Karpas-422 (cell line): ENCODE results near the gene POU2F3. TPM values are rescaled to one million over a fixed set of nuclear protein-coding genes. Genes with fewer than 3 reads are reported as not detected.

Experiments
- DNase-seq: peaks from one replicate; pipeline ENCODE4 v3.0.0-alpha.2; 2015
- H2AFZ ChIP-seq: fragments of 200-600 bp; sonication (generic); 2 replicates; pipeline ENCODE4 v1.6.1; 2014; ENCODE audit warnings: antibody characterized with exemption, low read length, mixed read lengths
- H3K27ac ChIP-seq: fragments of 200-600 bp; sonication (generic); 2 replicates; pipeline ENCODE4 v1.5.1; 2014; ENCODE audit warnings: mild to moderate bottlenecking, low read length, moderate library complexity
- H3K27me3 ChIP-seq: fragments of 200-600 bp; sonication (generic); 2 replicates; pipeline ENCODE4 v1.6.1; 2014; ENCODE audit warnings: low read length, mixed read lengths
- H3K36me3 ChIP-seq: fragments of 200-600 bp; sonication (generic); 2 replicates; pipeline ENCODE4 v1.6.1; 2014; ENCODE audit warnings: low read length, mixed read lengths; ENCODE audit not compliant: insufficient read depth
- H3K4me1 ChIP-seq: fragments of 200-600 bp; sonication (generic); 2 replicates; pipeline ENCODE4 v1.6.1; 2014; ENCODE audit warnings: mild to moderate bottlenecking, low read length, mixed read lengths
- H3K4me2 ChIP-seq: fragments of 200-600 bp; sonication (generic); 2 replicates; pipeline ENCODE4 v1.6.1; 2014; ENCODE audit warnings: low read length, low read depth, mild to moderate bottlenecking; ENCODE audit not compliant: poor library complexity, severe bottlenecking
- H3K4me3 ChIP-seq: fragments of 200-600 bp; sonication (generic); 2 replicates; pipeline ENCODE4 v1.5.1; 2014; ENCODE audit warnings: mild to moderate bottlenecking, antibody characterized with exemption, low read length, mixed read lengths
- H3K79me2 ChIP-seq: fragments of 200-600 bp; sonication (generic); 2 replicates; pipeline ENCODE4 v1.6.1; 2014; ENCODE audit warnings: mild to moderate bottlenecking, low read length, mixed read lengths
- H3K9ac ChIP-seq: fragments of 200-600 bp; sonication (generic); 2 replicates; pipeline ENCODE4 v1.6.0; 2014; ENCODE audit warnings: low read length
- H3K9me2 ChIP-seq: fragments of 200-600 bp; sonication (generic), shearing (Covaris generic); replicated peaks from 2 replicates; pipeline ENCODE4 v1.6.0; 2014; ENCODE audit warnings: mild to moderate bottlenecking, low read length, moderate library complexity; ENCODE audit not compliant: insufficient read depth
- H3K9me3 ChIP-seq: fragments of 300-700, 200-600 bp; sonication (generic); 2 replicates; pipeline ENCODE4 v1.6.1; 2014; ENCODE audit warnings: low read length, mixed read lengths
- H4K20me1 ChIP-seq: fragments of 200-600 bp; sonication (generic); 2 replicates; pipeline ENCODE4 v1.6.1; 2014; ENCODE audit warnings: mild to moderate bottlenecking, antibody characterized with exemption, low read length, low read depth; ENCODE audit not compliant: insufficient read depth
- total RNA-seq: library from RNA; depleted of rRNA; stranded (reverse); fragments of >200 nt; shearing (Covaris generic); gene quantifications from 2 replicates; pipeline ENCODE4 v1.2.3, GENCODE V29; 2014; ENCODE audit warnings: low replicate concordance

Gene POU2F3
- total RNA-seq, 1 experiment from 2014 or later, result not detected

DNA sequence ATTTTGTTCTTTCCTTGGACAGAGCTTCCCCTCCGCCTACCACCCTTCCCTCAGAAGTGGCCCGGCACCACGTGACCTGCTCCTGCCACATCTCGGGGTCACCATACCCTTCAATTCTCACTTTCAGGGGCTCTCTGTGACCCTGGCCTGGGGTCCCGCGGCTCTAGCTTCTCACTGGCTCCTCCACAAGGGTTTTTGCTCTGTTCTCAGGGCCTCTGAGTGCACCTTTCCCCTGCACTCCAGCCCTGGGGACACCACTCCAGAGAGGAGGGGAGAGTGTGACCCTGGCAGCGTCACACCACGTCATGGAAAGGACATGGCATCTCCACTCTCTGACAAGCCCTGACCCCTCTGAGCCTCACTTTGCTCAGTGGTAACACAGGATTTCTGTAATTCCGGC, 17.4 kb downstream of the POU2F3 start:
- Histone ChIP-seq H3K9ac (no peak overlapping the region), H3K36me3 (no peaks in the 10 kb centered on the region), H3K9me3 (no peaks in the 10 kb centered on the region), H3K9me2 (no peaks in the 10 kb centered on the region), H3K27me3 (no peaks in the 10 kb centered on the region), H3K79me2 (no peaks in the 10 kb centered on the region), H2AFZ (no peak overlapping the region), H3K4me3 (no peak overlapping the region), H3K4me2 (no peak overlapping the region), H3K4me1 (peaks cover 54% of the 10 kb centered on the region), H3K27ac (no peak overlapping the region), H4K20me1 (no peaks in the 10 kb centered on the region)
- DNase-seq, result no peak

DNA sequence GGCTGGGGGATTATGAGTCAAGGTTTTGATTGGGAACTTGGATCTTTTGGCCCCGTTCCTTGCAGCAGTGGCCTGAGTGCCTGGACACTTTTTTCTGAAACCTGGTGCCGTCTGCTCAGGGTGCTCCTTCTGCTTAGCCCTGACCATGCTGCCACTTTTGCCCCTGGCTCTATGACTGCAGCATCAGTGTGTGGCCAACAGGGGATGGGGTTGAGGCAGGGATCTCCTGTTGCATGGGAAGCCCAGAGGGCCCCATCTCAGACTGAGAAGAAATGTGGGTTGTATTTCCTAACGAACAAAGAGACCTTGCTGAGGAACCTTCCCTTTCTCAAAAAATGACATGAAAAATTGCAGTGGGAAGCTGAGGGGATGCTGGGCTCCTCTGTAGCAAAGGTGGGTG, 18.7 kb downstream of the POU2F3 start:
- Histone ChIP-seq H3K9me2 (no peaks in the 10 kb centered on the region), H4K20me1 (no peaks in the 10 kb centered on the region), H3K27me3 (no peaks in the 10 kb centered on the region), H3K36me3 (no peaks in the 10 kb centered on the region), H3K4me3 (no peak overlapping the region), H3K27ac (no peak overlapping the region), H3K79me2 (no peaks in the 10 kb centered on the region), H3K4me2 (no peak overlapping the region), H3K9me3 (no peaks in the 10 kb centered on the region), H2AFZ (no peak overlapping the region), H3K9ac (no peak overlapping the region), H3K4me1 (peaks cover 50% of the 10 kb centered on the region)
- DNase-seq, result peak; percentile 62

DNA sequence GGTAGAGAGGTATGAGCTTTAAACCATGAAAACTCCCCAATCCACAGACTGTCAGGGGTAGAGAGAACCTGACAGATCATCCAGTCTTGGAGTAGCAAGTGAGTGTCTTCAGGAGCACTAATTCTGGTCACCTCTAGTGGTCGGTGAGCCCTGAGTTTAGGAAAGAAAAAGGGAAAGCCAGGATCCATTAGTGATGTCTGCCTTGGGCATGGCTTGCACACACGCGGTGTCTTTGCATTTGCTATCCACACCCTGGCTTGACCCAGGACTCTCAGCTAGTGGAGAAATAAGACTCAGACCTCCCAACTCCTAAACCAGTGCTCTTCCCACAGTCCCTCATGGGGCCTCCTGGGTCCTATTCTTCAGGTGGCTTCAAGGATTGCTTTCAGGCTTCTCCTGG, 19.3 kb downstream of the POU2F3 start:
- DNase-seq, result no peak
- Histone ChIP-seq H3K4me3 (no peak overlapping the region), H3K4me1 (peaks cover 50% of the 10 kb centered on the region), H3K79me2 (no peaks in the 10 kb centered on the region), H3K9me2 (no peaks in the 10 kb centered on the region), H3K36me3 (no peaks in the 10 kb centered on the region), H3K9ac (no peak overlapping the region), H3K4me2 (no peak overlapping the region), H2AFZ (no peak overlapping the region), H3K9me3 (no peaks in the 10 kb centered on the region), H3K27ac (no peak overlapping the region), H3K27me3 (no peaks in the 10 kb centered on the region), H4K20me1 (no peaks in the 10 kb centered on the region)

DNA sequence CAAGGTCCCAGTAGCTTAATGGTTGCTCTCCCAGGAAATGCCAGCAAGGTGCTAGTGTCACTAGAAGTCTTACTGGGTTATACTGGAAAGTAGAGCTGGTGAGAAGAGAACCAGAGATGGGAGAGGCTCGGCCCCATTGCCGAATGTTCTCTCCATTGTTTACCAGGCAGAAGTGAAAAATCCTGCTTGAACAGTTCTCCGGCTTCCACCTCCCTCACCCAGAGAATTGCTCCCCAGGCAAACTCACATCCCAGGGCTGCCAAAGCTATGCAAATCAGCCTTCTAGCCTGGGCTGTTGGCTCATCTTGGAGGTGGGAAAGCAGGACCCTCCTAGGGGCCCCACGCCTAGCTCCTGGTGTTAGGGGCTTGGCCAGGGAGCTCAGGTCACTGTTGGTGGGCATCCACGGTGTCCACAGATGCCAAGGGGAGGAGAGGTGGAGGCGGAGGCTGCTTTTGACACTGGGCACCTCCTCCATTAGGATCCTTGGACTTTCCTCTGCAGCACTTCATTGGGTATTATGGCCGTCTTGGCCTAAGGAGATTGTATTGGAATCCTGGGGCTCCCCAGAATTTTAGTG, 20.1 kb downstream of the POU2F3 start:
- Histone ChIP-seq H3K9ac (no peak overlapping the region), H3K9me3 (no peaks in the 10 kb centered on the region), H2AFZ (no peak overlapping the region), H3K4me3 (no peak overlapping the region), H3K79me2 (no peaks in the 10 kb centered on the region), H3K36me3 (no peaks in the 10 kb centered on the region), H4K20me1 (no peaks in the 10 kb centered on the region), H3K4me1 (peaks cover 50% of the 10 kb centered on the region), H3K4me2 (no peak overlapping the region), H3K27ac (no peak overlapping the region), H3K27me3 (no peaks in the 10 kb centered on the region), H3K9me2 (no peaks in the 10 kb centered on the region)
- no peak for DNase-seq

DNA sequence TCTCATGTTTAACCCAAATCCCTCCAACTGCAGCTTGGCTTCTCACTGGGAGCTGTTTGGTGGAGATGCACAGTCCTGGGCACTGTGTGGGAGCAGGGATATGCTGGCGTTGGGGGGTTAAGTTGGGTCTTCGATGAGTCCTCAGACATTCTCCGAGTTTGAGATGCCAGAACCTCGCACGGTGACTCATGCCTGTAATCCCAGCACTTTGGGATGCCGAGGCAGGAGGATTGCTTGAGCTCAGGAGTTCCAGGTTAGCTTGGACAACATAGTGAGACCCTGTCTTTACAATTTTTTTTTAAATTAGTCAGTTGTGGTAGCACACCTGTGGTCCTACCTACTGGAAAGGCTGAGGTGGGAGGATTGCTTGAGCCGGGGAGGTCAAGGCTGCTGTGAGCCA, 20.7 kb downstream of the POU2F3 start:
- no peaks in the 10 kb centered on the region for H3K79me2 ChIP-seq
- H3K4me2 ChIP-seq, result no peak overlapping the region
- no peaks in the 10 kb centered on the region for H3K9me2 ChIP-seq
- no peak overlapping the region for H3K9ac ChIP-seq
- H3K9me3 ChIP-seq, result no peaks in the 10 kb centered on the region
- no peaks in the 10 kb centered on the region for H3K27me3 ChIP-seq
- no peak overlapping the region for H2AFZ ChIP-seq
- H3K4me1 ChIP-seq, result peaks cover 50% of the 10 kb centered on the region
- no peaks in the 10 kb centered on the region for H4K20me1 ChIP-seq
- no peak for DNase-seq
- no peaks in the 10 kb centered on the region for H3K36me3 ChIP-seq
- no peak overlapping the region for H3K27ac ChIP-seq
- no peak overlapping the region for H3K4me3 ChIP-seq

DNA sequence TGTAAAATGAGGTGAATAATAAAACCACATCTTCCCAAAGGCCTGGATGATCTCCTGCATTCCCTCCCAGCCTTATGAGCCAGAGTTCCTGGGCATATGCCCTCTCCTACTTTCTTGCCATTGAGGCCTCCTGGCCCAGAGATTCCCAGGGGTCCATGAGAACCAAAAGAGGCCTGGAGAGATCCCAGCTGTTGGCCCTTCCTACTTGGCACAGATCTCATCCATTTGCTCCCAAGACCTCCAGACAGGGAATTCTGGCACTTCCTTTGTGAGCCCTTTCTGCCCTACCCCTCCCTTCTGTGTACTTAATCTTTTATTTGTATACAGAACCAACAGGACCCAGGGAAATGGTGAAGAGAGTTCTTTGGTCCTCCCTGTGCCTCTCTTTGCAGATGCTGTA, 21.4 kb downstream of the POU2F3 start:
- H3K9ac ChIP-seq, result no peak overlapping the region
- no peaks in the 10 kb centered on the region for H3K79me2 ChIP-seq
- H3K36me3 ChIP-seq, result no peaks in the 10 kb centered on the region
- no peaks in the 10 kb centered on the region for H3K9me2 ChIP-seq
- no peak overlapping the region for H3K4me3 ChIP-seq
- H3K4me2 ChIP-seq, result no peak overlapping the region
- no peak overlapping the region for H3K27ac ChIP-seq
- DNase-seq, result no peak
- peaks cover 50% of the 10 kb centered on the region for H3K4me1 ChIP-seq
- no peaks in the 10 kb centered on the region for H4K20me1 ChIP-seq
- H3K27me3 ChIP-seq, result no peaks in the 10 kb centered on the region
- H2AFZ ChIP-seq, result no peak overlapping the region
- H3K9me3 ChIP-seq, result no peaks in the 10 kb centered on the region

DNA sequence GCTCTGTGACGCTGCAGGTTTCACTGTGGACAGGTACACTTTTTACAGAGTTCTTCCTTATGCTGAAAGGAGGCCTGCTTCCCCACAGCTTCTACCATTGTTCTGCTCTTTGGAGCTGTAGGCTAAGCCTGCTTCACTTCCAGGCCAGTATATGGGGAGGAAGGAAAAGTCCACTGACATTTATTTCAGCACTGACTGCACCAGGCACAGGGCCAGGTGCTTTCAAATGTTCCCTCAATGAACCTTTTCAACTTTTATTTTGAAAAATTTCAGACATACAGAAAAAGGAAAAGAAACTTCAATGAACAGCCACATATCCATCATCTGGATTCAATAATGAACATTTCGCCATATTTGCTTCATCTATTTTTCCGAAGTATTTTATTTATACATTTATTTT, 22.0 kb downstream of the POU2F3 start:
- Histone ChIP-seq H3K27ac (no peak overlapping the region), H3K4me3 (no peak overlapping the region), H3K4me1 (peaks cover 52% of the 10 kb centered on the region), H3K9me3 (no peaks in the 10 kb centered on the region), H3K27me3 (no peaks in the 10 kb centered on the region), H3K36me3 (no peaks in the 10 kb centered on the region), H3K79me2 (no peaks in the 10 kb centered on the region), H2AFZ (no peak overlapping the region), H3K9me2 (no peaks in the 10 kb centered on the region), H4K20me1 (no peaks in the 10 kb centered on the region), H3K4me2 (no peak overlapping the region), H3K9ac (no peak overlapping the region)
- DNase-seq, result no peak

DNA sequence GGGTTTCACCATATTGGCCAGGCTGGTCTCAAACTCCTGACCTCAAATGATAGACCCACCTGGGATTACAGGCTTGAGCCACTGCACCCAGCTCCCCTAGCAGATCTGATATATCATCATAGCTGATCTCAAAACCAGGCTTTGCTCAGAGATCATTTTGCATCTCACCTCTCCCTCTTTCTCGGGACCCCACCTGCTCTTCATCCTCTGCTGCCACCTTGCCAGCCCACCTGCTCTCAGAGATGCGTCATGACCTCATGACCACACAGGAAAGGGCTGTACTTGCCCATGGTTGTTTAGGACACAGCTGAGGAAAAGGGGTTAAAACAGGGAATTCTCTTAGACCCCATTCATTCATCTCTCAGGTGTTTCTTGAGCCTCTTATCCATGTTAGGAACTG, 27.4 kb downstream of the POU2F3 start:
- H3K4me3 ChIP-seq, result no peak overlapping the region
- DNase-seq, result peak; percentile 72

DNA sequence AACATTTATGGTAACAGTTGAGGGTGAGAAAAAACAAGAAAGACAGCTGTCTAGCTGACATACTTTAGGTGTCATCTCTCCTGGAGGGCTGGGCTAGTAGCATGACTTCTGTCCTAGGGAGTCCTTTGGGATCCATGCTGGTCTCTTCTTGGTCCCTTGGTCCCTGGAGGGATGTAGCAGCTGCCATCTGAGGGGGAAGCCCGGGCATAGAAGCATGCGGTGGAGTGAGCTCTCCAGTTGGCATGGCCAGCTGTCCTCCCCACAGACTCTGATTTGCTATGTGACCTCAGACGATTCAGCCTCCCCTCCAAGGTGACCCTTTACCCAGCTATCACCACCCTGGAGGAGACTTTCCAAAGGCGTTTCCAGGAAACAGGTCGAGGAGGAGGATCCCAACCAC, 28.7 kb downstream of the POU2F3 start:
- Histone ChIP-seq H4K20me1 (no peaks in the 10 kb centered on the region), H3K9ac (no peak overlapping the region), H3K27ac (no peak overlapping the region)

More for the DNA sequence above, 27.4 kb downstream of the POU2F3 start:
- H3K9me3 ChIP-seq, result no peaks in the 10 kb centered on the region
- no peak overlapping the region for H2AFZ ChIP-seq
- H3K79me2 ChIP-seq, result no peaks in the 10 kb centered on the region
- H3K4me1 ChIP-seq, result peaks cover 51% of the 10 kb centered on the region
- H3K27me3 ChIP-seq, result no peaks in the 10 kb centered on the region
- H3K36me3 ChIP-seq, result no peaks in the 10 kb centered on the region
- no peaks in the 10 kb centered on the region for H3K9me2 ChIP-seq
- H4K20me1 ChIP-seq, result no peaks in the 10 kb centered on the region
- peak overlapping the region; percentile 19 for H3K4me2 ChIP-seq
- H3K27ac ChIP-seq, result peak overlapping the region; percentile 76; the same call in 1 of the 2 replicates
- no peak overlapping the region for H3K9ac ChIP-seq

More for the DNA sequence above, 28.7 kb downstream of the POU2F3 start:
- peaks cover 51% of the 10 kb centered on the region for H3K4me1 ChIP-seq
- H3K27me3 ChIP-seq, result no peaks in the 10 kb centered on the region
- H3K4me3 ChIP-seq, result no peak overlapping the region
- H3K9me2 ChIP-seq, result no peaks in the 10 kb centered on the region
- H3K4me2 ChIP-seq, result no peak overlapping the region
- no peaks in the 10 kb centered on the region for H3K79me2 ChIP-seq
- no peaks in the 10 kb centered on the region for H3K9me3 ChIP-seq
- peak; percentile 37 for DNase-seq
- no peak overlapping the region for H2AFZ ChIP-seq
- H3K36me3 ChIP-seq, result no peaks in the 10 kb centered on the region
